Thoracic aorta (tissue), 2 donors: ENCODE measurements around the gene PPID. TPM values are rescaled to one million over a fixed set of nuclear protein-coding genes. Genes with fewer than 3 reads are reported as not detected.

Experiments used
- total RNA-seq, 2 donors: library from RNA; depleted of rRNA; stranded (reverse); fragments of >200 nt; gene quantifications; one replicate each; pipeline versions ENCODE4 v1.1.0 to v1.2.3, GENCODE V29; 2016

PPID gene
- total RNA-seq, 2 donors from 2014 or later, result 8.3 to 12.8 TPM

Other genes starting within 250 kb of the PPID start
- gene RXFP1, start 201.5 kb downstream of the PPID start, total RNA-seq, result 1 to 10 TPM in 1 of 2 donors, under 1 TPM in 1; 0.35 to 9.6 TPM
- 1 to 10 TPM; 3.0 to 7.3 TPM for gene C4orf46, start 51.5 kb downstream of the PPID start, total RNA-seq
- 10 to 100 TPM; 15.6 to 18.6 TPM for gene ETFDH, start 51.1 kb downstream of the PPID start, total RNA-seq
- gene FNIP2, start 45.6 kb upstream of the PPID start, total RNA-seq, result 100 to 1,000 TPM in 1 of 2 donors, 10 to 100 TPM in 1; 47.9 to 121 TPM